HCT116 (cell line): ENCODE data around the gene OR8K1. TPM values are rescaled to one million over a fixed set of nuclear protein-coding genes. Genes with fewer than 3 reads are reported as not detected.

Source experiments
- ATAC-seq: fragments of 200-7000 bp; cut with Tn5 transposase; 2 replicates; pipeline ENCODE4 v1.9.1; 2020; ENCODE audit warnings: mild to moderate bottlenecking, moderate library complexity
- BruUV-seq: library from RNA; stranded (reverse); fragments of 400-500 nt; replicated peaks from 2 replicates; lab custom pipeline; 2021; lab: Mats Ljungman, UMichigan
- CTCF ChIA-PET: fragments of 300-600 bp; sonication (Branson Sonifier 250); formaldehyde crosslinking; loops from one replicate; lab custom pipeline; 2021; ENCODE audit warnings: antibody characterized with exemption; lab: Charles Lee
- POLR2A ChIA-PET: fragments of 300-600, 350-600 bp; sonication (Branson Sonifier 250); formaldehyde crosslinking; loops from one replicate; lab custom pipeline; 2021; ENCODE audit warnings: antibody characterized with exemption; lab: Charles Lee
- RAD21 ChIA-PET, 2 experiments: fragments of 300-600 bp; sonication (Branson Sonifier 250); formaldehyde crosslinking; loops; one replicate each; lab custom pipeline; 2023; ENCODE audit warnings: low total read pairs in 2 of 2; ENCODE audit not compliant: uncharacterized antibody in 2 of 2, unreplicated experiment in 2 of 2, low non-redundant PET in 1 of 2; lab: Charles Lee
- DNase-seq: peaks from one replicate; pipeline ENCODE4 v3.0.0-alpha.2; 2010; ENCODE audit warnings: low read depth, low spot score
- H2AFZ ChIP-seq: fragments of 200-600 bp; shearing (Covaris generic), sonication (generic); 2 replicates; pipeline ENCODE4 v1.6.1; 2017; ENCODE audit warnings: low read depth, mixed run types, mixed read lengths, antibody characterized with exemption, low read length; ENCODE audit not compliant: poor library complexity, severe bottlenecking
- H3K27ac ChIP-seq: 2 replicates; pipeline ENCODE4 v1.5.1; 2012; ENCODE audit warnings: low read depth, low read length
- H3K27me3 ChIP-seq: fragments of 200-600 bp; sonication (generic); 2 replicates; pipeline ENCODE4 v1.6.1; 2016; ENCODE audit warnings: mixed run types, low read length, mixed read lengths; ENCODE audit not compliant: insufficient read depth
- H3K36me3 ChIP-seq, 2 experiments: fragments of 200-500 bp in 1 of 2; fragments of 200-600 bp in 1 of 2; sonication (Bioruptor generic) in 1 of 2; sonication (generic) in 1 of 2; 2 replicates each; pipeline versions ENCODE4 v1.5.1 to v1.6.1; 2014 to 2016; ENCODE audit warnings: low read length in 2 of 2, inconsistent platforms in 1 of 2, mixed read lengths in 1 of 2, mixed run types in 1 of 2; ENCODE audit not compliant: insufficient read depth in 2 of 2, control insufficient read depth in 1 of 2
- H3K4me1 ChIP-seq, 2 experiments: fragments of 200-600 bp in 1 of 2; sonication (generic) in 1 of 2; 2 replicates each; pipeline versions ENCODE4 v1.5.1 to v1.6.1; 2012 to 2017; ENCODE audit warnings: low read length in 2 of 2, inconsistent platforms in 1 of 2, mild to moderate bottlenecking in 1 of 2, mixed read lengths in 1 of 2, mixed run types in 1 of 2, moderate library complexity in 1 of 2; ENCODE audit not compliant: insufficient read depth in 2 of 2, control insufficient read depth in 1 of 2
- H3K4me2 ChIP-seq: fragments of 200-600 bp; sonication (generic); 2 replicates; pipeline ENCODE4 v1.6.1; 2017; ENCODE audit warnings: mixed run types, low read length, mixed read lengths
- H3K4me3 ChIP-seq, 2 experiments: fragments of 200-600 bp in 1 of 2; sonication (generic) in 1 of 2; replicated peaks in 1 of 2; 2 replicates each; pipeline ENCODE4 v1.5.1; 2011 to 2016; ENCODE audit warnings: low read length in 2 of 2, control low read depth in 1 of 2, low read depth in 1 of 2, mild to moderate bottlenecking in 1 of 2, mixed read lengths in 1 of 2, mixed run types in 1 of 2
- H3K79me2 ChIP-seq: fragments of 200-600 bp; sonication (generic); 2 replicates; pipeline ENCODE4 v1.6.1; 2017; ENCODE audit warnings: mild to moderate bottlenecking, mixed run types, low read length, moderate library complexity, mixed read lengths; ENCODE audit not compliant: insufficient read depth
- H3K9ac ChIP-seq: fragments of 200-600 bp; sonication (generic); 2 replicates; pipeline ENCODE4 v1.6.1; 2016; ENCODE audit warnings: low read length, mixed read lengths
- H3K9me2 ChIP-seq: fragments of 200-600 bp; sonication (generic), shearing (Covaris generic); 2 replicates; pipeline ENCODE4 v1.6.1; 2017; ENCODE audit warnings: mixed run types, mild to moderate bottlenecking, moderate library complexity; ENCODE audit not compliant: insufficient read depth
- H3K9me3 ChIP-seq, 2 experiments: fragments of 200-500 bp in 1 of 2; fragments of 200-600 bp in 1 of 2; sonication (Bioruptor generic) in 1 of 2; sonication (generic) in 1 of 2; 2 replicates each; pipeline ENCODE4 v1.6.1; 2014 to 2017; ENCODE audit warnings: low read length in 2 of 2, mixed read lengths in 2 of 2, inconsistent platforms in 1 of 2, low read depth in 1 of 2, mild to moderate bottlenecking in 1 of 2, mixed run types in 1 of 2, moderate library complexity in 1 of 2; ENCODE audit not compliant: control insufficient read depth in 1 of 2, insufficient read depth in 1 of 2
- H4K20me1 ChIP-seq: fragments of 200-600 bp; sonication (generic), shearing (Covaris generic); 2 replicates; pipeline ENCODE4 v1.6.1; 2017; ENCODE audit warnings: mixed run types, mild to moderate bottlenecking, moderate library complexity; ENCODE audit not compliant: insufficient read depth
- CEBPB ChIP-seq: IDR thresholded peaks from 2 replicates; pipeline ENCODE4 v1.6.1; 2012; ENCODE audit warnings: low read depth
- ELF1 ChIP-seq: IDR thresholded peaks from 2 replicates; pipeline ENCODE4 v1.6.1; 2012; ENCODE audit warnings: low read depth, borderline replicate concordance
- EZH2phosphoT487 ChIP-seq: fragments of 200-600 bp; IDR thresholded peaks from 2 replicates; pipeline ENCODE4 v1.6.1; 2018; ENCODE audit warnings: antibody characterized with exemption, borderline replicate concordance
- JUND ChIP-seq: IDR thresholded peaks from 2 replicates; pipeline ENCODE4 v1.6.1; 2012
- POLR2AphosphoS5 ChIP-seq: IDR thresholded peaks from 2 replicates; pipeline ENCODE4 v1.6.1; 2011; ENCODE audit warnings: mild to moderate bottlenecking, low read depth, low read length, moderate library complexity
- RAD21 ChIP-seq: IDR thresholded peaks from 2 replicates; pipeline ENCODE4 v1.6.1; 2012; ENCODE audit warnings: low read depth, mild to moderate bottlenecking
- SIN3A ChIP-seq: IDR thresholded peaks from 2 replicates; pipeline ENCODE4 v1.6.1; 2012; ENCODE audit warnings: low read depth
- SRF ChIP-seq: IDR thresholded peaks from 2 replicates; pipeline ENCODE4 v1.6.1; 2012; ENCODE audit warnings: low read depth
- TCF7L2 ChIP-seq: IDR thresholded peaks from 2 replicates; pipeline ENCODE4 v1.7.0; 2011; ENCODE audit warnings: borderline replicate concordance, inconsistent platforms; ENCODE audit not compliant: insufficient read depth, insufficient read length; ENCODE audit errors: extremely low read depth
- ZFX ChIP-seq: fragments of 450-650 bp; IDR thresholded peaks from 2 replicates; pipeline ENCODE4 v1.6.1; 2017
- ZNF274 ChIP-seq: fragments of 200-500 bp; sonication (Bioruptor generic); IDR thresholded peaks from 2 replicates; pipeline ENCODE4 v1.6.1; 2014; ENCODE audit warnings: mild to moderate bottlenecking, low read depth, low read length, inconsistent platforms
- intact Hi-C: fragments of 100-400 bp; cut with micrococcal nuclease; formaldehyde crosslinking; loops from 2 replicates; pipeline ENCODE4 v1.10.0; 2022
- total RNA-seq: library from RNA; stranded (reverse); gene quantifications from one replicate; pipeline ENCODE4 v1.2.1, GENCODE V29; 2021; ENCODE audit not compliant: unreplicated experiment
- TF ChIP-seq, protein P1 (sequence below): IDR thresholded peaks from 2 replicates; pipeline ENCODE4 v1.6.1; 2012; ENCODE audit warnings: low read depth
- TF ChIP-seq, protein P2 (sequence below): IDR thresholded peaks from 2 replicates; pipeline ENCODE4 v1.6.1; 2012

OR8K1 gene
- total RNA-seq, 1 experiment from 2014 or later, result not detected

DNA sequence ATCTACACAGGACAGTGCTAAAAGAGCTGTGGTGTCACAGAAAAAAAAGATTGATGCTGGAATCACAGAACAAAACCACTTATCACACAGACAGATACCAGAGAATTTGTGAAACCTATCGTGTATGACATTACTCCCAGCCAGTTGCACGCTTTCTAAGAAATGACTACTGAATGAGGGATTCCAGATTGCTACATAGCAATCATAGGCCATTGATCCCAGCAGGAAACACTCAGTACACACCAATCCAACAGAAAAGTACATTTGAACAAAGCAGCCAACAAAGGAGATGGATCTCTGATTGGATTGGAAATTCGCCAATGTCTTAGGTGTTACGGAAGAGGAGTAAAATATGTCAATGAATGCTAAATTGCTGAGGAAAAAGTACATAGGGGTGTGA is 48.9 kb upstream of the OR8K1 start:
- no peak overlapping the region for H3K9ac ChIP-seq
- H3K36me3 ChIP-seq, result no peaks in the 10 kb centered on the region
- H3K4me3 ChIP-seq, result no peak overlapping the region
- H2AFZ ChIP-seq, result no peak overlapping the region
- no peaks in the 10 kb centered on the region for H3K27me3 ChIP-seq
- CTCF ChIA-PET, result no interaction called here
- TF ChIP-seq ELF1 (no peak), SRF (no peak), JUND (no peak), CEBPB (no peak), POLR2AphosphoS5 (no peak), EZH2phosphoT487 (no peak), ZFX (no peak), TCF7L2 (no peak), SIN3A (no peak), RAD21 (no peak), ZNF274 (no peak)
- TF ChIP-seq, protein P1, sequence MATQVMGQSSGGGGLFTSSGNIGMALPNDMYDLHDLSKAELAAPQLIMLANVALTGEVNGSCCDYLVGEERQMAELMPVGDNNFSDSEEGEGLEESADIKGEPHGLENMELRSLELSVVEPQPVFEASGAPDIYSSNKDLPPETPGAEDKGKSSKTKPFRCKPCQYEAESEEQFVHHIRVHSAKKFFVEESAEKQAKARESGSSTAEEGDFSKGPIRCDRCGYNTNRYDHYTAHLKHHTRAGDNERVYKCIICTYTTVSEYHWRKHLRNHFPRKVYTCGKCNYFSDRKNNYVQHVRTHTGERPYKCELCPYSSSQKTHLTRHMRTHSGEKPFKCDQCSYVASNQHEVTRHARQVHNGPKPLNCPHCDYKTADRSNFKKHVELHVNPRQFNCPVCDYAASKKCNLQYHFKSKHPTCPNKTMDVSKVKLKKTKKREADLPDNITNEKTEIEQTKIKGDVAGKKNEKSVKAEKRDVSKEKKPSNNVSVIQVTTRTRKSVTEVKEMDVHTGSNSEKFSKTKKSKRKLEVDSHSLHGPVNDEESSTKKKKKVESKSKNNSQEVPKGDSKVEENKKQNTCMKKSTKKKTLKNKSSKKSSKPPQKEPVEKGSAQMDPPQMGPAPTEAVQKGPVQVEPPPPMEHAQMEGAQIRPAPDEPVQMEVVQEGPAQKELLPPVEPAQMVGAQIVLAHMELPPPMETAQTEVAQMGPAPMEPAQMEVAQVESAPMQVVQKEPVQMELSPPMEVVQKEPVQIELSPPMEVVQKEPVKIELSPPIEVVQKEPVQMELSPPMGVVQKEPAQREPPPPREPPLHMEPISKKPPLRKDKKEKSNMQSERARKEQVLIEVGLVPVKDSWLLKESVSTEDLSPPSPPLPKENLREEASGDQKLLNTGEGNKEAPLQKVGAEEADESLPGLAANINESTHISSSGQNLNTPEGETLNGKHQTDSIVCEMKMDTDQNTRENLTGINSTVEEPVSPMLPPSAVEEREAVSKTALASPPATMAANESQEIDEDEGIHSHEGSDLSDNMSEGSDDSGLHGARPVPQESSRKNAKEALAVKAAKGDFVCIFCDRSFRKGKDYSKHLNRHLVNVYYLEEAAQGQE, result no peak
- TF ChIP-seq, protein P2, sequence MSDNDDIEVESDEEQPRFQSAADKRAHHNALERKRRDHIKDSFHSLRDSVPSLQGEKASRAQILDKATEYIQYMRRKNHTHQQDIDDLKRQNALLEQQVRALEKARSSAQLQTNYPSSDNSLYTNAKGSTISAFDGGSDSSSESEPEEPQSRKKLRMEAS, result no peak
- no TSS peak for BruUV-seq
- RAD21 ChIA-PET, result no interaction called here
- no peaks in the 10 kb centered on the region for H3K4me1 ChIP-seq
- no peak overlapping the region for H3K4me2 ChIP-seq
- H3K9me2 ChIP-seq, result no peaks in the 10 kb centered on the region
- POLR2A ChIA-PET, result no interaction called here
- intact Hi-C loops, result no loop called here
- H3K79me2 ChIP-seq, result no peaks in the 10 kb centered on the region
- no peak overlapping the region for H3K27ac ChIP-seq
- ATAC-seq (no peak), DNase-seq (no peak)
- H3K9me3 ChIP-seq, result peaks cover 0 to 11% of the 10 kb centered on the region in 2 experiments; a peak in 1 of 4 replicates
- H4K20me1 ChIP-seq, result no peaks in the 10 kb centered on the region
